GM10847 (cell line): ENCODE data around the gene CCNB1.

Experiments used
- POLR2A ChIP-seq: IDR thresholded peaks from 2 replicates; pipeline ENCODE4 v1.6.1; 2011; ENCODE audit not compliant: insufficient read length; ENCODE audit errors: extremely low read depth

Gene CCNB1

DNA sequence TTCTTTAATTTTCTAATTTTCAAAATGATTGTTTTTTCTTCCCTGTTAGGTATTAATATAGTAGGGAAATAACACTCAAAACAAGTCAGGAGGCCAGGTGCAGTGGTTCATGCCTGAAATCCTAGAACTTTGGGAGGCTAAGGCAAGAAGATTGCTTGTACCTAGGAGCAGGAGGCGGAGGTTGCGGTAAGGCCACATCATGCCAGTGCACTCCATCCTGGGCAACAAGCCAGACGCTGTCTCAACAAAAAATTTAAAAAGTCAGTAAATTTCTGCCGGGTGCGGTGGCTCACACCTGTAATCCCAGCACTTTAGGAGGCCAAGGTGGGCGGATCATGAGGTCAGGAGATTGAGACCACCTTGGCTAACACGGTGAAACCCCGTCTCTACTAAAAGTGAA lies 57.6 kb downstream of the CCNB1 start:
- no peak for TF ChIP-seq POLR2A

DNA sequence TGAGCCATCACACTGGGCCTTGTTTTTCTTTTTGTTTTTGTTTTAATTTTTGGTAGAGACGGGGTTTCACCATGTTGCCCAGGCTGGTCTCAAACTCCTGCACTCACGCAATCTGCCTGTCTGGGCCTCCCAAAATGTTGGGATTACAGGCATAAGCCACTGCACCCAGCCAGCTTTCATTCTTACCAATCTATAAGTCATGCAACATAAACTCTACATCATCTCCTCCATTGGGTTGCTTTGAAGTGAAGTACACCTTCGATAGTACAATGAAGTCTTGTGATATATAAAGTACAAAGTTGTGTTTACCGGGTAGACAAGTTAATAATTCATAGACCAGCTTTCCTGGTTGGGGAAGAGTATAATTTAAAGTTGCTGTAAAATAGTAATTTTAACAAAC lies 58.9 kb downstream of the CCNB1 start:
- TF ChIP-seq POLR2A = no peak
